ENCODE results near the gene TBKBP1.

- no peak for TF ChIP-seq CTCF (IDR thresholded peaks at IDR 0.05; ENCODE audit: low read depth, low read length)
- TF ChIP-seq POLR2A (IDR thresholded peaks at IDR 0.05; ENCODE audit: extremely low read depth, insufficient read length), result no peak
- TF ChIP-seq MAX (IDR thresholded peaks at IDR 0.05; ENCODE audit: low read depth, low read length), result no peak
Measured at GRCh38 chr17:47665655-47666054, 28.3 kb upstream of the TBKBP1 start.

All from NB4 (cell line).